PC-9 (cell line): ENCODE measurements around the gene BCAS3. TPM values are rescaled to one million over a fixed set of nuclear protein-coding genes. Genes with fewer than 3 reads are reported as not detected.

Source experiments
- BruUV-seq: library from RNA; stranded (reverse); fragments of 400-500 nt; replicated peaks from 2 replicates; lab custom pipeline; 2021; lab: Mats Ljungman, UMichigan
- CTCF ChIA-PET: fragments of 300-600 bp; sonication (Branson Sonifier 250); formaldehyde crosslinking; loops from one replicate; lab custom pipeline; 2022; ENCODE audit warnings: antibody characterized with exemption; lab: Charles Lee
- POLR2A ChIA-PET: fragments of 300-600 bp; sonication (Branson Sonifier 250); formaldehyde crosslinking; loops from one replicate; lab custom pipeline; 2022; ENCODE audit warnings: antibody characterized with exemption; ENCODE audit not compliant: unreplicated experiment; lab: Charles Lee
- DNase-seq, 2 experiments: peaks; one replicate each; pipeline versions ENCODE4 v3.0.0 to v3.0.0-alpha.2; 2015 to 2022; ENCODE audit warnings: mixed read lengths in 1 of 2
- H2AFZ ChIP-seq: fragments of 200-600 bp; sonication (generic); 2 replicates; pipeline ENCODE4 v1.8.1; 2017; ENCODE audit warnings: antibody characterized with exemption
- H3F3A ChIP-seq: fragments of 200-600 bp; sonication (generic); 2 replicates; pipeline ENCODE4 v1.8.1; 2017; ENCODE audit warnings: antibody characterized with exemption, mild to moderate bottlenecking, low read depth; ENCODE audit not compliant: insufficient read depth
- H3K27ac ChIP-seq: fragments of 200-600 bp; sonication (generic); 2 replicates; pipeline ENCODE4 v1.6.1; 2016; ENCODE audit warnings: mixed run types
- H3K27me3 ChIP-seq: fragments of 200-600 bp; sonication (generic); 2 replicates; pipeline ENCODE4 v1.6.1; 2016; ENCODE audit warnings: low read depth, mixed run types; ENCODE audit not compliant: insufficient read depth
- H3K36me3 ChIP-seq: fragments of 200-600 bp; sonication (generic); 2 replicates; pipeline ENCODE4 v1.6.1; 2016; ENCODE audit warnings: low read depth, mixed run types
- H3K4me1 ChIP-seq: fragments of 200-600 bp; sonication (generic); replicated peaks from 2 replicates; pipeline ENCODE4 v1.6.1; 2016; ENCODE audit warnings: mixed run types; ENCODE audit not compliant: insufficient read depth
- H3K4me2 ChIP-seq: fragments of 200-600 bp; sonication (generic); 2 replicates; pipeline ENCODE4 v1.6.1; 2017; ENCODE audit warnings: mixed run types
- H3K4me3 ChIP-seq: fragments of 200-600 bp; sonication (generic); 2 replicates; pipeline ENCODE4 v1.6.1; 2016; ENCODE audit warnings: mixed run types
- H3K79me2 ChIP-seq: fragments of 200-600 bp; sonication (generic); 2 replicates; pipeline ENCODE4 v1.6.1; 2017; ENCODE audit warnings: low read depth, mixed run types
- H3K9me2 ChIP-seq: fragments of 200-600 bp; sonication (generic); 2 replicates; pipeline ENCODE4 v1.8.1; 2017; ENCODE audit warnings: mild to moderate bottlenecking; ENCODE audit not compliant: insufficient read depth
- H3K9me3 ChIP-seq: fragments of 200-600 bp; sonication (generic); 2 replicates; pipeline ENCODE4 v1.8.1; 2016; ENCODE audit warnings: low read depth; ENCODE audit not compliant: insufficient read depth
- H4K20me1 ChIP-seq: fragments of 200-600 bp; sonication (generic); 2 replicates; pipeline ENCODE4 v1.8.1; 2017; ENCODE audit not compliant: insufficient read depth
- EZH2 ChIP-seq: fragments of 200-600 bp; sonication (generic); IDR thresholded peaks from 2 replicates; pipeline ENCODE4 v1.8.0; 2017; ENCODE audit warnings: antibody characterized with exemption, low read depth
- intact Hi-C: fragments of 100-400 bp; cut with micrococcal nuclease; formaldehyde crosslinking; loops from one replicate; pipeline ENCODE4 v1.10.0; 2022; ENCODE audit not compliant: unreplicated experiment
- total RNA-seq: library from RNA; stranded (reverse); gene quantifications from 2 replicates; pipeline ENCODE4 v1.2.3, GENCODE V29; 2021
- TF ChIP-seq, protein P1 (sequence below): fragments of 200-600 bp; sonication (generic); conservative IDR thresholded peaks from 2 replicates; pipeline ENCODE4 v1.6.1; 2017; ENCODE audit warnings: mixed run types, antibody characterized with exemption, mild to moderate bottlenecking, moderate library complexity

The BCAS3 gene
- total RNA-seq, 1 experiment from 2014 or later = 26.0 TPM

DNA sequence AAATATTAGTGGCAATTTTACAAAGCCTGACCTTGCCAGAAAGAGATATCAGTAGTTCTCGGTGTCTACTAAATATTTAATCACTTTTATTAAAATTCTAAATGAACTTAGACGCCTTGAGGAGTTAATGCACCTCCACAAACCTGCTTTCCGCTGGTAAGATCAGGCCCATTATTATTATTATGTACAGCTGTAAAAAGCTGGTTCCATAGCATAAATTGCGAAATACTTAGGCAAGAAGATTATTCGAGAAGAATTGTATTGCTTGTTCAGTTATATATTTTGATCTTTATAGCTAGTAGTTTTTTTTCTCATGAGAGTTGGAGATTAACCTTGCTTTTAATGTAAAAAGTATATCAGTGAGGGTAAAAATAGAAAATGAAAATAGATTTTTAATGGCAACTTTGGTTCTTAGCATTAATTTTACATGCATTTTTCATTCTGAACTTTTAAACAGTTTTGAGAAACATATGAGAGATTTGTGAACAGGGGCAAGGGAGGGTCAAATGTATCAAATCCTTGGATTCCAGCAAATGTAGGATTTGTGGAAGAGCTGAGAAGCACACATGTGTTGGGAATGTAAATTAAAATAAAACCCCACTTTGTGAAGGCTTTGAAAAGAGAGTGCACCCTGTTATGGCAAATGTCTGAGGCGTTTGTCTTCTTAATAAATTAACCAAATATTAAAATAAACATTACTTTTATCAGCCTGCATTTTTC is 471.6 kb downstream of the BCAS3 start:
- Histone ChIP-seq H3K4me2 (no peak overlapping the region), H3K36me3 (no peaks in the 10 kb centered on the region), H2AFZ (no peak overlapping the region), H3K4me1 (no peaks in the 10 kb centered on the region), H3K79me2 (no peaks in the 10 kb centered on the region), H3K27me3 (no peaks in the 10 kb centered on the region), H3F3A (no peaks in the 10 kb centered on the region), H3K9me3 (no peaks in the 10 kb centered on the region), H4K20me1 (no peaks in the 10 kb centered on the region), H3K9me2 (no peaks in the 10 kb centered on the region), H3K4me3 (no peak overlapping the region), H3K27ac (no peak overlapping the region)
- no TSS peak for BruUV-seq
- POLR2A ChIA-PET = no interaction called here
- TF ChIP-seq EZH2 = no peak
- TF ChIP-seq, protein P1, sequence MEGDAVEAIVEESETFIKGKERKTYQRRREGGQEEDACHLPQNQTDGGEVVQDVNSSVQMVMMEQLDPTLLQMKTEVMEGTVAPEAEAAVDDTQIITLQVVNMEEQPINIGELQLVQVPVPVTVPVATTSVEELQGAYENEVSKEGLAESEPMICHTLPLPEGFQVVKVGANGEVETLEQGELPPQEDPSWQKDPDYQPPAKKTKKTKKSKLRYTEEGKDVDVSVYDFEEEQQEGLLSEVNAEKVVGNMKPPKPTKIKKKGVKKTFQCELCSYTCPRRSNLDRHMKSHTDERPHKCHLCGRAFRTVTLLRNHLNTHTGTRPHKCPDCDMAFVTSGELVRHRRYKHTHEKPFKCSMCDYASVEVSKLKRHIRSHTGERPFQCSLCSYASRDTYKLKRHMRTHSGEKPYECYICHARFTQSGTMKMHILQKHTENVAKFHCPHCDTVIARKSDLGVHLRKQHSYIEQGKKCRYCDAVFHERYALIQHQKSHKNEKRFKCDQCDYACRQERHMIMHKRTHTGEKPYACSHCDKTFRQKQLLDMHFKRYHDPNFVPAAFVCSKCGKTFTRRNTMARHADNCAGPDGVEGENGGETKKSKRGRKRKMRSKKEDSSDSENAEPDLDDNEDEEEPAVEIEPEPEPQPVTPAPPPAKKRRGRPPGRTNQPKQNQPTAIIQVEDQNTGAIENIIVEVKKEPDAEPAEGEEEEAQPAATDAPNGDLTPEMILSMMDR = no peak
- DNase-seq = no peak
- intact Hi-C loops = no loop called here
- CTCF ChIA-PET = no interaction called here

DNA sequence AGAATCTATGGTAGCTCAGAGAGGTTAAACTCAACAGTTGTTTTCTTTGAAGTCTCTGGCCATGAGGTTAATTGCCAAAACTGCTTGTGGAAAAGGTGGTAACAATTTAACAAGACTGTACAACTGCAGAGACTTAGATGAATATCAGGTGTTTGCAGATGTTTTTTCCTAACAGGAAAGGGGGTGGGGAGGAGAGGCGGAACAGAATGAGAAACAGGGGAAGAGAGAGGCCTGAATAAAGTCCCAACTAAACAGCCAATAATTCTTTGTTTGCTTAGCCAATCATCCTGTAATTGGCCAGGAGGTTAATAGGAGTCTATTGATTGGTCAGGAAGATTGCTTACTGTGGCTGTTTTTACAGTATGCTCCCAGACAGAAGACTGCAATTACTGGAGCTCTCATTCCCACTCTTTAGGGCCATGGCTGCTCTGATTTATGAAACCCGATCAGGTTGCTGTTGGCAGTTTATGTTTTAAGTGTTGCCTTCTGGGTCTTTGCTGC is 472.3 kb downstream of the BCAS3 start:
- CTCF ChIA-PET = no interaction called here

DNA sequence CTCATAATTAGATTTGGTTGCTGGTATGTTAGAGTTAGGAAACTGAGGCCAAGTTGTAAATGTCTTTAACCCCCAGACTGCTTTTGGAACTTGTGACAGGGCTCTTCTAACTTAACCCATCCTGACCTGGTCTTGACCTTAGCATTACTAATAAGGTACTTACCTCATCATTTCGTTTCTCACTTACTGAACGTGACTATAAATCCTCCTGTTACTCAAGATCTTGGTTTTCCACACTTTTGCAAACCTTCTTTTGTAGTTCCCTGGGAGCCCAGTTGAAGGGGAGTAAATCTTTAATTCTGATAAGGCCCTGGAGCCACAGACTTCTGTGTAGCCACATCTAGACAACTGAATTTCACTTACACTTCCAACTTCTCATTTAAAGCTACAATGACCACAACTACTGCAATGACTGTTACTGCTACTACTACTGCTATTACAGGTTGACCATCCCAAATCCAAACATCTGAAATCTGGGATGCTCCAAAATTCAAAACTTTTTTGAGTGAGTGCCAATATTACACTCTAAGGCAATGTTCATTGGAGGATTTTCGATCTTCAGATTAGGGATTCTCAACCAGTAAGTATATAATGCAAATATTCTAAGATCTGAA is 473.1 kb downstream of the BCAS3 start:
- Histone ChIP-seq H2AFZ (no peak overlapping the region), H3F3A (no peaks in the 10 kb centered on the region), H3K36me3 (no peaks in the 10 kb centered on the region), H3K79me2 (no peaks in the 10 kb centered on the region), H4K20me1 (no peaks in the 10 kb centered on the region), H3K27ac (no peak overlapping the region), H3K4me2 (no peak overlapping the region), H3K9me2 (no peaks in the 10 kb centered on the region), H3K4me3 (no peak overlapping the region), H3K4me1 (no peaks in the 10 kb centered on the region), H3K9me3 (no peaks in the 10 kb centered on the region), H3K27me3 (no peaks in the 10 kb centered on the region)
- ChIA-PET POLR2A (interaction anchor here (0.6 kb wide), 1 partner anchor 13 kb away, joined by 3 read pairs; no protein-coding TSS in a partner anchor), CTCF (no interaction called here)
- no peak for DNase-seq
- intact Hi-C loops = no loop called here
- TF ChIP-seq, protein P1 = no peak
- TF ChIP-seq EZH2 = no peak
- BruUV-seq = no TSS peak

More for the DNA sequence above, 472.3 kb downstream of the BCAS3 start:
- DNase-seq = no peak
- POLR2A ChIA-PET = no interaction called here
- TF ChIP-seq, protein P1 = no peak
- no peak for TF ChIP-seq EZH2
- Histone ChIP-seq H3K79me2 (no peaks in the 10 kb centered on the region), H3K27ac (no peak overlapping the region), H3K4me2 (no peak overlapping the region), H3K4me1 (no peaks in the 10 kb centered on the region), H4K20me1 (no peaks in the 10 kb centered on the region), H3F3A (no peaks in the 10 kb centered on the region), H3K27me3 (no peaks in the 10 kb centered on the region), H3K9me2 (no peaks in the 10 kb centered on the region), H3K4me3 (no peak overlapping the region), H3K36me3 (no peaks in the 10 kb centered on the region), H2AFZ (no peak overlapping the region), H3K9me3 (no peaks in the 10 kb centered on the region)
- intact Hi-C loops = no loop called here
- BruUV-seq = no TSS peak
